ENCODE results near the gene CMTM4. TPM values are rescaled to one million over a fixed set of nuclear protein-coding genes. Genes with fewer than 3 reads are reported as not detected.
A peak's percentile ranks its signal among the peaks of the same experiment; 100 is the strongest.

Gene CMTM4
- total RNA-seq, 6 experiments from 2014 or later: 5.1 to 14.8 (median 8.0) TPM

DNA sequence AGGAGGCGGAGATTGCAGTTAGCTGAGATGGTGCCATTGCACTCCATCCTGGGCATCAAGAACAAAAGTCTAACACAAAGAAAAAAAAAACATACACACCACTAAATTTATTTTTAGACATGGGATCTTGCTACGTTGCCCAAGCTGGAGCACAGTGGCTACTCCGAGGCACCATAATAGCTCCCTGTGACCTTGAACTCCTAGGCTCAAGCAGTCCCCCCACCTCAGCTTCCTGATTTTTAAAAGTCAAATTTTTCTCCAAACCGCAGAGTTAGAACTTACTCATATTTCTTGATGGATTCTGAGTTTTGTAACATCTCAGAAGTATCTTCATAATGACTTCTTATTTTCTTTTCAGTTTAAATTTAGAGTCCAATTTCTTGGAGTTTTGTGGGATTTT is 3.4 kb downstream of the CMTM4 start:
- H3K9me3 ChIP-seq: no peaks in the 10 kb centered on the region
- no peak overlapping the region for H3K27ac ChIP-seq
- H3K27me3 ChIP-seq: no peaks in the 10 kb centered on the region
- peaks cover 0 to 18% (median 9%) of the 10 kb centered on the region in 4 donors for H3K4me1 ChIP-seq
- ATAC-seq (no peak), DNase-seq (no peak)
- intact Hi-C loops (cut with DNase I): no loop called here
- H3K4me3 ChIP-seq: no peak overlapping the region
- TF ChIP-seq, protein P1, sequence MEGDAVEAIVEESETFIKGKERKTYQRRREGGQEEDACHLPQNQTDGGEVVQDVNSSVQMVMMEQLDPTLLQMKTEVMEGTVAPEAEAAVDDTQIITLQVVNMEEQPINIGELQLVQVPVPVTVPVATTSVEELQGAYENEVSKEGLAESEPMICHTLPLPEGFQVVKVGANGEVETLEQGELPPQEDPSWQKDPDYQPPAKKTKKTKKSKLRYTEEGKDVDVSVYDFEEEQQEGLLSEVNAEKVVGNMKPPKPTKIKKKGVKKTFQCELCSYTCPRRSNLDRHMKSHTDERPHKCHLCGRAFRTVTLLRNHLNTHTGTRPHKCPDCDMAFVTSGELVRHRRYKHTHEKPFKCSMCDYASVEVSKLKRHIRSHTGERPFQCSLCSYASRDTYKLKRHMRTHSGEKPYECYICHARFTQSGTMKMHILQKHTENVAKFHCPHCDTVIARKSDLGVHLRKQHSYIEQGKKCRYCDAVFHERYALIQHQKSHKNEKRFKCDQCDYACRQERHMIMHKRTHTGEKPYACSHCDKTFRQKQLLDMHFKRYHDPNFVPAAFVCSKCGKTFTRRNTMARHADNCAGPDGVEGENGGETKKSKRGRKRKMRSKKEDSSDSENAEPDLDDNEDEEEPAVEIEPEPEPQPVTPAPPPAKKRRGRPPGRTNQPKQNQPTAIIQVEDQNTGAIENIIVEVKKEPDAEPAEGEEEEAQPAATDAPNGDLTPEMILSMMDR (IDR thresholded peaks at IDR 0.05): no peak
- TF ChIP-seq POLR2A (IDR thresholded peaks at IDR 0.05): no peak
- 100% methylated on average over 2 of the region's 4 CpGs for WGBS (ENCODE audit: insufficient coverage, low coverage, low lambda C conversion rate, missing lambda C conversion rate)
- no peaks in the 10 kb centered on the region for H3K36me3 ChIP-seq

DNA sequence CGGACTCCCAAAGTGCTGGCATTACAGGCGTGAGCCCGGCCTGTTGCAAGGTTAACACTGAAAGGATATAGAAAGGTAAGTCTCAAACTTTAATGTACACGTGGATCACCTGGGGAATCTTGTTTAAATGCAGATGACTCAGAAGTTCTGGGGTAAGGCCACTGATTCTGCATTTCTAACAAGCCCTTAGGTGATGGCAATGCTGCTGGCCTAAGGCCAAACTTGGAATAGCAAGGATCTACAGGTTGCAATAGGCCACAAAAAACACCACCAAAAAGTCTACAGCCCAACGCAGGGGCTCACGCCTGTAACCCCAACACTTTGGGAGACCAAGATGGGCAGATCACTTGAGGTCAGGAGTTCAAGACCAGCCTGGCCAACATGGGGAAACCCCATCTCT is 4.2 kb downstream of the CMTM4 start:
- no peak for TF ChIP-seq POLR2A (IDR thresholded peaks at IDR 0.05)
- TF ChIP-seq, protein P1 (IDR thresholded peaks at IDR 0.05): no peak
- no peak overlapping the region for H3K4me3 ChIP-seq

DNA sequence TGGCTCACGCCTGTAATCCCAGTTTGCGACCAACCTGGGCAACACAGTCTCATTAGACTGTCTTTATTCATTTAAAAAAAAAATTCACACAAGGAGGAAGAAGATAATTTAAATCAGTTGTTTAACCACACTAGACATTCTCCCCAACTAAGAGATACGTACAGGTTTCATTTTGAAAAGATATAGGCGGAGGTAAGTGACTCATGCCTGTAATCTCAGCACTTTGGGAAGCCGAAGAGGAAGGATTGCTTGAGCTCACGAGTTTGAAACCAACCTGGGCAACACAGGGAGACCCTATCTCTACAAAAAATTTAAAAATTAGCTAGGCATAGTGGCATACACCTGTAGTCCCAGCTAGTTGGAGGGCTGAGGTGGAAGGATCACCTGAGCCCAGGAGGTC is 5.3 kb downstream of the CMTM4 start:
- Histone ChIP-seq H3K4me1 (peaks cover 0 to 18% (median 9%) of the 10 kb centered on the region in 4 donors), H3K36me3 (no peaks in the 10 kb centered on the region), H3K27me3 (no peaks in the 10 kb centered on the region), H3K9me3 (no peaks in the 10 kb centered on the region), H3K27ac (peak overlapping the region in 1 of 3 donors; percentile 64), H3K4me3 (no peak overlapping the region)
- DNase-seq (no peak), ATAC-seq (no peak)
- intact Hi-C loops (cut with DNase I): no loop called here
- no peak for TF ChIP-seq POLR2A (IDR thresholded peaks at IDR 0.05)
- TF ChIP-seq, protein P1 (IDR thresholded peaks at IDR 0.05): no peak
- WGBS (ENCODE audit: insufficient coverage, low coverage, low lambda C conversion rate, missing lambda C conversion rate): 91% methylated on average over 6 of the region's 6 CpGs

More for the DNA sequence above, 4.2 kb downstream of the CMTM4 start:
- peaks cover 0 to 21% (median 9%) of the 10 kb centered on the region in 4 donors for H3K4me1 ChIP-seq
- ATAC-seq (no peak), DNase-seq (no peak)
- no peak overlapping the region for H3K27ac ChIP-seq
- H3K27me3 ChIP-seq: no peaks in the 10 kb centered on the region
- H3K36me3 ChIP-seq: no peaks in the 10 kb centered on the region
- no peaks in the 10 kb centered on the region for H3K9me3 ChIP-seq
- 82% methylated on average over 6 of the region's 6 CpGs for WGBS (ENCODE audit: insufficient coverage, low coverage, low lambda C conversion rate, missing lambda C conversion rate)
- intact Hi-C loops (cut with DNase I): no loop called here

DNA sequence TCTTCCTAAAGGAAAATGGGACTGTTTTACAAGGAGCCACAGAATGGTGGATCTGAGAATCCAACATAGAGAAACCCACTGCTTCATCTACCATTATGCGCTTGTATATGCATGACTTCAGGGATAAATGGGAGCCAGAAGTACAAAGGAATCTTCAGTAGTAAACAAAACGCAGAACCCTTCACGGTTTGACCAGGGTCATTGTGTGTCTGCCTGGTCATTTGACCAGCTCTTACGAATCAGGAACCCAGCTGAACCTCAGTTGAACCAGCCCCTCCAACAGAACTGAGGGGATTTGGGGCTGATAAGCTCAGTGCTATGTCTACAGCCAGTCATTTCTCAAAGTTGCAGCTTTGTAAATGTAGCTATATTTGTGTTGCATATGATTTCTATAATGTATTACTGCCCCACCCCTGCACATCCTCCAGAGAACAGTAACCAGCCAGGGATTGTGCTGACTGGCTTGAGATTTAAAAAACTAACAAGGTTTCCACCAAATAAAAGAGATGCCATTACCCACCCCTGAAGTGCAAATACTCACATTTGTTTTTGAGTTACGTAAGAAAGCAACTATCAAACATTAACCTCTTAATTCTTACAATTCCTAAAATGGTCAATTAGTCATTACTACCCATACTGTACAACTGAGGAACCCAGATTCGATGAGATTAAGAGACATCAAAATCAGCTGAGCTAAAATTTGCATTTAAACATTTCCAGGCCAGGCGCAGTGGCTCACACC is 6.3 kb downstream of the CMTM4 start:
- peak; percentile 71 to 77 (median 72) for ATAC-seq
- Histone ChIP-seq H3K27ac (peak overlapping the region in 2 of 3 donors; percentile 36 to 64), H3K36me3 (no peaks in the 10 kb centered on the region), H3K27me3 (no peaks in the 10 kb centered on the region), H3K4me3 (no peak overlapping the region), H3K4me1 (peaks cover 0 to 18% (median 9%) of the 10 kb centered on the region in 4 donors), H3K9me3 (no peaks in the 10 kb centered on the region)
- WGBS (ENCODE audit: insufficient coverage, low coverage, low lambda C conversion rate, missing lambda C conversion rate): 46% methylated on average over 6 of the region's 7 CpGs
- TF ChIP-seq, protein P1 (IDR thresholded peaks at IDR 0.05): no peak
- TF ChIP-seq POLR2A (IDR thresholded peaks at IDR 0.05): no peak
- intact Hi-C loops (cut with DNase I): no loop called here
- DNase-seq: peak in 1 of 3 donors; percentile 2
